ENCODE measurements around the gene SMG6.

SMG6 gene

GRCh38 chr17:2095536-2095910 lies 208.1 kb downstream of the SMG6 start (continued):
- no peak for TF ChIP-seq ZNF549 (tag by site-specific recombination; IDR thresholded peaks at IDR 0.05)
- no peak for TF ChIP-seq ZNF791 (tag by site-specific recombination; IDR thresholded peaks at IDR 0.05)

GRCh38 chr17:2094891-2095535 lies 208.6 kb downstream of the SMG6 start:
- Histone ChIP-seq H3K4me1 (ENCODE audit: control insufficient read depth, insufficient read depth, low read length) (peaks cover 4% of the 10 kb centered on the region; the same call in 1 of the 2 replicates), H3K9me3 (ENCODE audit: control insufficient read depth, insufficient read depth, low read depth, low read length) (no peaks in the 10 kb centered on the region), H3K4me3 (ENCODE audit: low read depth, low read length) (no peak overlapping the region), H3K27ac (ENCODE audit: extremely low read depth, low read depth, low read length) (no peak overlapping the region), H3K36me3 (ENCODE audit: control insufficient read depth in 2 of 2, insufficient read depth in 1 of 2, low read length in 2 of 2) (peaks cover 0 to 5% of the 10 kb centered on the region in 2 experiments; a peak in 2 of 3 replicates)
- CTCF ChIA-PET: interaction anchor here (0.6 to 1.6 kb wide), 5 partner anchors 31 to 151 kb away, joined by 3 to 8 read pairs (median 4); no protein-coding TSS in a partner anchor
- no peak for TF ChIP-seq ZSCAN4 (tag by site-specific recombination; IDR thresholded peaks at IDR 0.05)
- TF ChIP-seq CTCF (tag by site-specific recombination; IDR thresholded peaks at IDR 0.05): peak; percentile 40; the same call in 1 of the 2 replicates
- TF ChIP-seq ZNF654 (tag by site-specific recombination; IDR thresholded peaks at IDR 0.05; ENCODE audit: low read depth): peak; percentile 42
- no peak for TF ChIP-seq PRDM10 (tag by site-specific recombination; IDR thresholded peaks at IDR 0.05)
- no peak for TF ChIP-seq ZNF548 (tag by site-specific recombination; IDR thresholded peaks at IDR 0.05)
- no peak for TF ChIP-seq ZNF626 (tag by site-specific recombination; IDR thresholded peaks at IDR 0.05)
- no peak for TF ChIP-seq ZNF266 (tag by site-specific recombination; IDR thresholded peaks at IDR 0.05; ENCODE audit: low read depth)
- POLR2A ChIA-PET: no interaction called here

- Histone ChIP-seq H3K9me3 (ENCODE audit: control insufficient read depth, insufficient read depth, low read depth, low read length) (no peaks in the 10 kb centered on the region), H3K4me3 (ENCODE audit: low read depth, low read length) (no peak overlapping the region), H3K36me3 (ENCODE audit: control insufficient read depth in 2 of 2, insufficient read depth in 1 of 2, low read length in 2 of 2) (peaks cover 0 to 5% of the 10 kb centered on the region in 2 experiments; a peak in 2 of 3 replicates), H3K4me1 (ENCODE audit: control insufficient read depth, insufficient read depth, low read length) (peaks cover 4% of the 10 kb centered on the region; the same call in 1 of the 2 replicates), H3K27ac (ENCODE audit: extremely low read depth, low read depth, low read length) (no peak overlapping the region)
- TF ChIP-seq FEZF1 (tag by site-specific recombination; IDR thresholded peaks at IDR 0.05) (peak; percentile 35; the same call in 1 of the 2 replicates), ZNF175 (tag by site-specific recombination; IDR thresholded peaks at IDR 0.05) (no peak), INSM2 (tag by site-specific recombination; IDR thresholded peaks at IDR 0.05) (no peak)
- CTCF ChIA-PET: interaction anchor here (0.6 to 4.0 kb wide), 6 partner anchors 19 to 209 kb away, joined by 3 to 24 read pairs (median 4); no protein-coding TSS in a partner anchor
- POLR2A ChIA-PET: no interaction called here
Observed at GRCh38 chr17:2093349-2093748, 210.2 kb downstream of the SMG6 start.
